ENCODE measurements around the gene FFAR1. TPM values are rescaled to one million over a fixed set of nuclear protein-coding genes. Genes with fewer than 3 reads are reported as not detected.

FFAR1 gene
- total RNA-seq, 1 experiment from 2014 or later: not detected

- no peak for DNase-seq (ENCODE audit: low read depth, low spot score)
- in situ Hi-C loops (cut with HindIII; ENCODE audit: low pct_unique_long_range_greater_than_20kb, low sequenced_read_pairs): no loop called here
Observed at GRCh38 chr19:35334144-35334753, 13.5 kb upstream of the FFAR1 start.

DNA sequence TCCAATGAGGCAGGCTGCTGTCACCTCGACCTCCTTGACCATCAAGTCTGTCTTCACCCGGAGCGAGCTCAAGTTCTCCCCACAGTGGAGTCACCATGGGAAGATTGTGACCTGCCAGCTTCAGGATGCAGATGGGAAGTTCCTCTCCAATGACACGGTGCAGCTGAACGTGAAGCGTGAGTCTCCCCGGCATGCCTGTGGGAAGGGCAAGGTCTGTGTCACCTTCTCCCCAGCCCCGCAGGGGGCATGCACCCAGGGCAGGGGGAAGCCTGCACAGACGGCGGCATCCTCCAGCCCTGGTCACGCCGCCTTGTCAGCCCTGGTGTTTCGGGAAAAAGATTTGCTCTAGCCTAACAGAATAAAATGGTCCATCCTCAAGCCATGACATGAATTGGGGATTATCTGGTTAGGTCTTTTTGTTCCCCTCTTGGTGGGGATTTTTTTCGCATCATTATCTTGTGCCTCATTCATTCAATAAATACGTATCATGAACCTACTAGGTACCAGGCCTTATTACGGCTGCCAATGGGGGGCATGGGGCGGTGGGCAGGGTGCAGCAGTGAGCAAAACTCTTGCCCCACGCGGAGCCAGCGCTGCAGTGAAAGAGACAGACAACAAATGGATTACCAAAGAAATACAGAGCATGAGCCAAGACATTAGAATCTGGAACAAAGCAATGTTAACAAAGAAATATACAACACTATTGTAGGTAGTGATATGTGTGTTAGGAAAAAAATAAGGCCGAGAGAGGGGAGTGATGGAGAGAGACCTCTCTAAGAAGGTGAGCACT lies 11.3 kb upstream of the FFAR1 start:
- DNase-seq (ENCODE audit: low read depth, low spot score): no peak
- in situ Hi-C loops (cut with HindIII; ENCODE audit: low pct_unique_long_range_greater_than_20kb, low sequenced_read_pairs): no loop called here

GRCh38 chr19:35337097-35337983 lies 10.4 kb upstream of the FFAR1 start:
- in situ Hi-C loops (cut with HindIII; ENCODE audit: low pct_unique_long_range_greater_than_20kb, low sequenced_read_pairs): no loop called here
- DNase-seq (ENCODE audit: low read depth, low spot score): no peak

- in situ Hi-C loops (cut with HindIII; ENCODE audit: low pct_unique_long_range_greater_than_20kb, low sequenced_read_pairs): no loop called here
- no peak for DNase-seq (ENCODE audit: low read depth, low spot score)
Observed at GRCh38 chr19:35337984-35338296, 9.8 kb upstream of the FFAR1 start.

DNA sequence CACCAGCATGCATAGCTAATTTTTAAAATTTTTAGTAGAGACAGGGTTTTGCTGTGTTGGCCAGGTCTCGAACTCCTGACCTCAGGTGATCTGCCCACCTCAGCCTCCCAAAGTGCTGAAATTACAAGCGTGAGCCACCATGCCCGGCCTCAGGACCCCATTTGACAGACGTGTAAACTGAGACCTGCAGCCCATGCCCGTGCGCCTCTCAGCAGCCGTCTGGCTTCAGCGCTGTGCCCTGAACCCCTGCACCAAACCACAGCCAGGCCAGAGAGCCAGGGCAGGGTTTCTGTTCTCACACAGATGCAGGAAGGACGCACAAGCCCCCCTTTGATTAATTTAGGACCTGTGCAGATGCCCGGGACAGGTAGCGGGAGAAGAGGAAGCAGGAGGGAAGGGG lies 7.3 kb upstream of the FFAR1 start:
- in situ Hi-C loops (cut with HindIII; ENCODE audit: low pct_unique_long_range_greater_than_20kb, low sequenced_read_pairs): no loop called here
- DNase-seq (ENCODE audit: low read depth, low spot score): no peak

GRCh38 chr19:35341006-35341405 lies 6.7 kb upstream of the FFAR1 start:
- in situ Hi-C loops (cut with HindIII; ENCODE audit: low pct_unique_long_range_greater_than_20kb, low sequenced_read_pairs): no loop called here

DNA sequence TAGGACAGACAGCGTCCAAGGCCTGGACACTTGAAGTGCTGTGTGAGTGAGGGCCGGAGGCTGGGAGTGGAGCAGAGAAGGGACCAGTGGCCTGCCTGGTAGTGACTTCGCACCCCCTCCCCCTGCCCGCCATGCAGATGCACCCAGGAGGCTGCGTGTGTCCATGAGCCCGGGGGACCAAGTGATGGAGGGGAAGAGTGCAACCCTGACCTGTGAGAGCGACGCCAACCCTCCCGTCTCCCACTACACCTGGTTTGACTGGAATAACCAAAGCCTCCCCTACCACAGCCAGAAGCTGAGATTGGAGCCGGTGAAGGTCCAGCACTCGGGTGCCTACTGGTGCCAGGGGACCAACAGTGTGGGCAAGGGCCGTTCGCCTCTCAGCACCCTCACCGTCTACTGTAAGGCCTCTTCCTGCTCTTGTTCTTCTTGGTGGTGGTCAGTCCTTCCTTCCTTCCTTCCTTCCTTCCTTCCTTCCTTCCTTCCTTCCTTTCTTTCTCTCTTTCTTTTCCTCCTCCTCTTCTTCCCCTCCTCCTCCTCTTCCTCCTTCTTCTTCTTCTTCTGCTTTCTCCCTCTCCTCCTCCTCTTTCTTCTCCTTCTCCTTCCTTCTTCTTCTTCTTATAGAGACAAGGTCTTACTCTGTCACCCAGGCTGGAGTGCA lies 6.0 kb upstream of the FFAR1 start:
- no peak for DNase-seq (ENCODE audit: low read depth, low spot score)
- in situ Hi-C loops (cut with HindIII; ENCODE audit: low pct_unique_long_range_greater_than_20kb, low sequenced_read_pairs): no loop called here

More at GRCh38 chr19:35341006-35341405, 6.7 kb upstream of the FFAR1 start:
- no peak for DNase-seq (ENCODE audit: low read depth, low spot score)

- no peak for DNase-seq (ENCODE audit: low read depth, low spot score)
- in situ Hi-C loops (cut with HindIII; ENCODE audit: low pct_unique_long_range_greater_than_20kb, low sequenced_read_pairs): no loop called here
Observed at GRCh38 chr19:35342430-35342829, 5.3 kb upstream of the FFAR1 start.

DNA sequence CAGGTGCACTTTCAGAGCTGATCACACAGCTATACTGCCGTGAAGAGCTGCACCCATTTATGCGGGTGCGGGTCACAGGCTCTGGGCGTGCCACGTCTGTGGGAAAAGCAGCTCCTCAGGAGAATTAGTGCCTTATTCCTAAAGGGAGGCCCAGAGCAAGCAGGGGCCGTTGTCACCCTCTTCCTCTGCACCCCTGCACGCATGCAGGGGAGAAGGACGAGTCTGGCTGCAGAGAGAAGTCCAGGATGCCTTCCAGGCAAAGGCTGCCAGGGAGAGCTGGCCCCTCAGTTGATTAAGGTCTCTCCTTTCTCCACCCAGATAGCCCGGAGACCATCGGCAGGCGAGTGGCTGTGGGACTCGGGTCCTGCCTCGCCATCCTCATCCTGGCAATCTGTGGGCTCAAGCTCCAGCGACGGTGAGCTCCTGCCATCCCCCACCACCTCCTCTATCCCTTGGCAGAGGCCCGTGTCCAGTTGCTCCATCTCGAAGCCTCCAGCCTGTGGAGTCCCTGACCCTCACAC lies 3.1 kb upstream of the FFAR1 start:
- no peak for DNase-seq (ENCODE audit: low read depth, low spot score)
- in situ Hi-C loops (cut with HindIII; ENCODE audit: low pct_unique_long_range_greater_than_20kb, low sequenced_read_pairs): no loop called here

DNA sequence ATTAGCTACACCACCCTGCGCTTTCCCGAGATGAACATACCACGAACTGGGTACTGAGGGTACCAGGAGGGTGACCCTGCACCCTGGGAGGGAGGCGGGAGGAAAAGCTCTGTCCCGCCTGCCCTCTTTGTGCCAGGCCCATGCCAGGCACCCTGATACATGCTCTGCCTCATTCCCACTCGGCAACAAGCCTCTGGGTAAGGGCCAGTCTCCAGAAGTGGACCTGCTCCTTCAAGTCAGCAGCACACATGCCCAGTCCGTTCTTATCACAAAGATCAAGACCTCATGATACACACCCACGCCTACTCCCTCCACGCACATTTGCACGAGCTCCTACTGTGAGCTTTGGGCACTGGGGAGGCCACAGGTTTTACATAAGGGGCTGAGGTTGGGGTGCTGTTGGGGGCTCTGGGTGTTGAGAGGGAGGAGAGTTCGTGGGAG lies 2.0 kb upstream of the FFAR1 start:
- in situ Hi-C loops (cut with HindIII; ENCODE audit: low pct_unique_long_range_greater_than_20kb, low sequenced_read_pairs): no loop called here
- no peak for DNase-seq (ENCODE audit: low read depth, low spot score)

DNA sequence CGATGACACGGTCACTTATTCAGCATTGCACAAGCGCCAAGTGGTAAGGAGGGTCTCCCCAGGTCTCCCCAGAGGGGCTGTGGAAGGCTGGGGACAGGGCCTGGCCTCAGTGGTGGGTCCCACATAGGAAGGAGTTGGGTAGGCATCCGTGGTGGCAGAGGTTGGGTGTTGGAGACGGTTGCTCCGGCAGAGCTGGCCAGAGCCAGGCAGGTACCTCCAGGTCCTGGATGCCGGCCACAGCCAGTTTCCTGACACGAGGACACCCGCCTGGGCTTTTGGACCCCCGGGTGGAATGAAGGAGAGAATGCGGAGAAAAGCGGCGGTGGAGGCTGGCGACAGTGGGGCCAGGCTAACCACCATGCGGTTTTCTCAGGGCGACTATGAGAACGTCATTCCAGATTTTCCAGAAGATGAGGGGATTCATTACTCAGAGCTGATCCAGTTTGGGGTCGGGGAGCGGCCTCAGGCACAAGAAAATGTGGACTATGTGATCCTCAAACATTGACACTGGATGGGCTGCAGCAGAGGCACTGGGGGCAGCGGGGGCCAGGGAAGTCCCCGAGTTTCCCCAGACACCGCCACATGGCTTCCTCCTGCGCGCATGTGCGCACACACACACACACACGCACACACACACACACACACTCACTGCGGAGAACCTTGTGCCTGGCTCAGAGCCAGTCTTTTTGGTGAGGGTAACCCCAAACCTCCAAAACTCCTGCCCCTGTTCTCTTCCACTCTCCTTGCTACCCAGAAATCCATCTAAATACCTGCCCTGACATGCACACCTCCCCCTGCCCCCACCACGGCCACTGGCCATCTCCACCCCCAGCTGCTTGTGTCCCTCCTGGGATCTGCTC lies 1.3 kb upstream of the FFAR1 start:
- in situ Hi-C loops (cut with HindIII; ENCODE audit: low pct_unique_long_range_greater_than_20kb, low sequenced_read_pairs): no loop called here
- no peak for DNase-seq (ENCODE audit: low read depth, low spot score)

DNA sequence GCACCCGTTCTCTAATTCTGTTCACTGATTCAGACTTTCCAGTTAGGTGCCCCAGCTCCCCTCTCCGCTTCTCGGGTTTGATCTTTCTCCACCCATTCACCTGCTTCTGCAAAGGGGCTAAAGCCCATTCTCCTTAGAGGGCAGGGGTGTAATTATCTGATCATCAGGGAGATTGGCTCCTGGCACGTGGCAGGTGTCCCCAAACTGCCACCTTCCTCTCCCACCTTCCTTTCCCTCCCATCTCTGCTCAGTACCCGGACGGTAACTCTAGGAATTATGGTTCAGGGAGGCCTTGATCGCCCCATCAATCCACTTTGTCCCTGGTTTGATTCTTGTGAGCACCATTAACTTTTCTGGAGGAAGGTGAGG lies 212 bp downstream of the FFAR1 start:
- peak; percentile 0 for DNase-seq (ENCODE audit: low read depth, low spot score)
- in situ Hi-C loops (cut with HindIII; ENCODE audit: low pct_unique_long_range_greater_than_20kb, low sequenced_read_pairs): no loop called here

GRCh38 chr19:35348911-35349611 lies 1.4 kb downstream of the FFAR1 start:
- in situ Hi-C loops (cut with HindIII; ENCODE audit: low pct_unique_long_range_greater_than_20kb, low sequenced_read_pairs): no loop called here
- peak; percentile 0 for DNase-seq (ENCODE audit: low read depth, low spot score)

GRCh38 chr19:35349614-35350521 lies 2.2 kb downstream of the FFAR1 start:
- peak; percentile 0 for DNase-seq (ENCODE audit: low read depth, low spot score)
- in situ Hi-C loops (cut with HindIII; ENCODE audit: low pct_unique_long_range_greater_than_20kb, low sequenced_read_pairs): no loop called here

- no peak for DNase-seq (ENCODE audit: low read depth, low spot score)
- in situ Hi-C loops (cut with HindIII; ENCODE audit: low pct_unique_long_range_greater_than_20kb, low sequenced_read_pairs): no loop called here
Observed at GRCh38 chr19:35350591-35350990, 2.9 kb downstream of the FFAR1 start.

Measured in SK-MEL-5 (cell line).